ENCODE data around the gene RAD51B.

DNA sequence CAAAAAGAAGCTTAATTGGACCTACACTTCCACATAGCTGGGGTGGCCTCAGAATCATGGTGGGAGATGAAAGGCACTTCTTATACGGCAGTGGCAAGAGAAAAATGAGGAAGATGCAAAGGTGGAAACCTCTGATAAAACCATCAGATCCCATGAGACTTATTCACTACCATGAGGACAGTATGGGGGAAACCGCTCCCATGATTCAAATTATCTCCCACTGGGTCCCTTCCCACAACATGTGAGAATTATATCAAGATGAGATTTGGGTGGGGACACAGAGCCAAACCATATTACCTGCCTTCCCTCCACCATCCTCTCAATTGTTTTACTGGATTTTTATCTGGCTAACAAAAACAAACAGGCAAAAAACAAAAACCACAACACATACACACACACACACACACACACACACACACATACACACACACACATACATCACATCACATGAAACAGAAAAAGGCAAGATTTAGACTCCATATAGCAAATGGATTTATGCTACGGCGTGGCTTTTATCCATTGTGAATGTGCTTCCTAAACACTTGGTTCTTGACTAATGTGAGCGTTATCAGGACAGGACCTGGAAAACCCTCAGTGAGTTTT, 906.6 kb downstream of the RAD51B start:
- no peak for TF ChIP-seq EZH2 (IDR thresholded peaks at IDR 0.05; ENCODE audit: low read length, missing control alignments)
- TF ChIP-seq CTCF (conservative IDR thresholded peaks at IDR 0.05 in 1 of 2, IDR thresholded peaks at IDR 0.05 in 1 of 2; ENCODE audit: low read depth in 1 of 2, low read length in 2 of 2) = no peak
